Prostate gland (tissue), 2 donors: ENCODE data around the gene ARPIN. TPM values are rescaled to one million over a fixed set of nuclear protein-coding genes. Genes with fewer than 3 reads are reported as not detected.

Source experiments
- DNase-seq: peaks from one replicate; pipeline ENCODE4 v3.0.0-alpha.2; 2019; ENCODE audit warnings: low spot score
- H3K27ac ChIP-seq, 2 donors: fragments of 200-600 bp; sonication (generic); 2 replicates each; pipeline ENCODE4 v1.5.1; 2017 to 2019
- H3K27me3 ChIP-seq: fragments of 200-600 bp; sonication (generic); replicated peaks from 2 replicates; pipeline ENCODE4 v1.5.1; 2019; ENCODE audit not compliant: insufficient read depth
- H3K36me3 ChIP-seq, 2 donors: fragments of 200-600 bp; sonication (generic); 1 replicate in 1 of 2; 2 replicates in 1 of 2; pipeline versions ENCODE4 v1.5.1 to v1.8.1; 2017 to 2019
- H3K4me1 ChIP-seq: fragments of 200-600 bp; sonication (generic); replicated peaks from 2 replicates; pipeline ENCODE4 v1.5.1; 2019
- H3K4me3 ChIP-seq, 2 donors: fragments of 200-600 bp; sonication (generic); 2 replicates each; pipeline ENCODE4 v1.5.1; 2017 to 2019
- H3K9me3 ChIP-seq: fragments of 200-600 bp; sonication (generic); 2 replicates; pipeline ENCODE4 v1.5.1; 2017
- POLR2A ChIP-seq: fragments of 450-650 bp; IDR thresholded peaks from one replicate; pipeline ENCODE4 v1.6.1; 2016; ENCODE audit warnings: antibody characterized with exemption, mild to moderate bottlenecking
- POLR2AphosphoS5 ChIP-seq: sonication (generic); formaldehyde crosslinking; IDR thresholded peaks from one replicate; pipeline ENCODE4 v1.6.1; 2017; ENCODE audit warnings: antibody characterized with exemption
- WGBS: methylation state at CpG from one replicate; pipeline ENCODE4 v1.1.5; 2018; 5-methylcytosine and 5-hydroxymethylcytosine counted together
- intact Hi-C: fragments of 100-400 bp; cut with DNase I; formaldehyde crosslinking; loops from one replicate; pipeline ENCODE4 v1.14.2; 2022
- total RNA-seq, 2 donors: library from RNA; depleted of rRNA; stranded (reverse); fragments of >200 nt; gene quantifications; one replicate each; pipeline ENCODE4 v1.1.0, GENCODE V29; 2016
- TF ChIP-seq, protein P1 (sequence below), 4 experiments: fragments of 200-600 bp in 2 of 4; fragments of 450-650 bp in 2 of 4; sonication (generic) in 2 of 4; IDR thresholded peaks; 1 replicate in 3 of 4; 2 replicates in 1 of 4; pipeline ENCODE4 v1.5.1; 2016 to 2019; ENCODE audit warnings: antibody characterized with exemption in 4 of 4, mild to moderate bottlenecking in 2 of 4, moderate library complexity in 2 of 4

ARPIN gene
- total RNA-seq, 2 donors from 2014 or later, result 18.7 to 39.5 TPM

DNA sequence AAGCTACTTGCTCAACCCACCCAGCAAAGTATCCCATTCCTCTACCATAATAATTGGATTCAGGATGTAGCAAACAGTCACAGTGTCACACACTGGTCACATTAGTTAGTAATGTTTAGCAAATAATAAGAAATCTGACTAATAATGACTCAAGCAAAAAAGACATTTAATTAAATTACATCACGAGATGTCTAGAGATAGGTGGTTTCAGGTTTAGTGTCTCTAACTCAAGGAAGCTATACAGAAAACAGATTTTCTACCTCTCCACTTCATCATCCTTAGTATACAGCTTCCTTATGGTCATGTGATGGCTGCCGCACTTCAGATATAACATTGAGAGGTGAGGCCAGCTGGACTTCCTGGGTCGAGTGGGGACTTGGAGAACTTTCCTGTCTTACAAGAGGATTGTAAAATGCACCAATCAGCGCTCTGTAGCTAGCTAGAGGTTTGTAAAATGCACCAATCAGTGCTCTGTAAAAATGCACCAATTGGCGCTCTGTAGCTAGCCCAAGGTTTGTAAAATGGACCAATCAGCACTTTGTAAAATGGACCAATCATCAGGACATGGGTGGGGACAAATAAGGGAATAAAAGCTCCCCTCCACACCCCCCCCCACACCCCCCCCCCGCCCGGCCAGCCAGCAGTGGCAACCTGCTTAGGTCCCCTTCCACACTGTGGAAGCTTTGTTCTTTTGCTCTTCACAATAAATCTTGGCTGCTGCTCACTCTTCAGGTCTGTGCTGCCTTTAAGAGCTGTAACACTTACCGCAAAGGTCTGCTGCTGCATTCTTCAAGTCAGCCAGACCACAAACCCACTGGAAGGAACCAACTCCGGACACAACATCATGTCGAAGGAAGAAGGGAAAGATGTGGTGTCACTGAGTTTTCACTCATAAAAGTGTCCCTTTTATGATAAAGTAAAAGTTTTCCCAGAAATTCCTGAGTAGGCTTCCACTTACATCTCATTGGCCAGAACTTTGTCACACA lies 24.9 kb upstream of the ARPIN start:
- Histone ChIP-seq H3K36me3 (no peaks in the 10 kb centered on the region), H3K9me3 (no peaks in the 10 kb centered on the region), H3K27ac (no peak overlapping the region), H3K27me3 (no peaks in the 10 kb centered on the region), H3K4me1 (no peaks in the 10 kb centered on the region), H3K4me3 (no peak overlapping the region)
- TF ChIP-seq POLR2AphosphoS5 (no peak), POLR2A (no peak)
- TF ChIP-seq, protein P1, sequence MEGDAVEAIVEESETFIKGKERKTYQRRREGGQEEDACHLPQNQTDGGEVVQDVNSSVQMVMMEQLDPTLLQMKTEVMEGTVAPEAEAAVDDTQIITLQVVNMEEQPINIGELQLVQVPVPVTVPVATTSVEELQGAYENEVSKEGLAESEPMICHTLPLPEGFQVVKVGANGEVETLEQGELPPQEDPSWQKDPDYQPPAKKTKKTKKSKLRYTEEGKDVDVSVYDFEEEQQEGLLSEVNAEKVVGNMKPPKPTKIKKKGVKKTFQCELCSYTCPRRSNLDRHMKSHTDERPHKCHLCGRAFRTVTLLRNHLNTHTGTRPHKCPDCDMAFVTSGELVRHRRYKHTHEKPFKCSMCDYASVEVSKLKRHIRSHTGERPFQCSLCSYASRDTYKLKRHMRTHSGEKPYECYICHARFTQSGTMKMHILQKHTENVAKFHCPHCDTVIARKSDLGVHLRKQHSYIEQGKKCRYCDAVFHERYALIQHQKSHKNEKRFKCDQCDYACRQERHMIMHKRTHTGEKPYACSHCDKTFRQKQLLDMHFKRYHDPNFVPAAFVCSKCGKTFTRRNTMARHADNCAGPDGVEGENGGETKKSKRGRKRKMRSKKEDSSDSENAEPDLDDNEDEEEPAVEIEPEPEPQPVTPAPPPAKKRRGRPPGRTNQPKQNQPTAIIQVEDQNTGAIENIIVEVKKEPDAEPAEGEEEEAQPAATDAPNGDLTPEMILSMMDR (IDR thresholded peaks at IDR 0.05), result no peak
- no peak for DNase-seq
- intact Hi-C loops, result no loop called here
- 76% methylated on average over 10 of the region's 10 CpGs for WGBS

DNA sequence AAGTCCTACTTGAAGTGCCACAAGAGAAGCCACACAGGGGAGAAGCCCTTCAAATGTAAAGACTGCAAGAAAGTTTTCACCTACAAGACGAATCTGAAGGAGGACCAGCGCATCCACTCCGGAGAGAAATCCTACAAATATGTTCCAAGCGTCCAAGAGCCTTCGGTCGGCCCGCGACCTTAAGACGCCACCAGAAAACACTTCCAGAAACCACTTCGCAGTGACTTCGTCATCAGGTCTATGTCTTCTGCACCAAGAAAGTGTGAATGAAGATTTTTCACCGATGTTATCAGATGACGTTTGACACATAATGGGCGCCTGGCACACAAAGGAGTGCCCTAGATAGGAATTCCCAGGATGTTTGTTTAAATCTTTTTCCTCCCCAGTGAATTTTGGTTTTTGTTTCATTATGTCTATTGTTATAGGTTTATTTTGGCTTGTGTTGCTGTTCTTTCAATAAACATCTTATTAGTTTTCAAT lies 24.1 kb upstream of the ARPIN start:
- intact Hi-C loops, result no loop called here
- no peaks in the 10 kb centered on the region for H3K9me3 ChIP-seq
- H3K27me3 ChIP-seq, result no peaks in the 10 kb centered on the region
- H3K27ac ChIP-seq, result no peak overlapping the region
- TF ChIP-seq POLR2AphosphoS5 (no peak), POLR2A (no peak)
- TF ChIP-seq, protein P1 (IDR thresholded peaks at IDR 0.05), result no peak
- WGBS, result 90% methylated on average over 14 of the region's 14 CpGs
- no peak for DNase-seq
- no peaks in the 10 kb centered on the region for H3K36me3 ChIP-seq
- H3K4me3 ChIP-seq, result no peak overlapping the region
- no peaks in the 10 kb centered on the region for H3K4me1 ChIP-seq

DNA sequence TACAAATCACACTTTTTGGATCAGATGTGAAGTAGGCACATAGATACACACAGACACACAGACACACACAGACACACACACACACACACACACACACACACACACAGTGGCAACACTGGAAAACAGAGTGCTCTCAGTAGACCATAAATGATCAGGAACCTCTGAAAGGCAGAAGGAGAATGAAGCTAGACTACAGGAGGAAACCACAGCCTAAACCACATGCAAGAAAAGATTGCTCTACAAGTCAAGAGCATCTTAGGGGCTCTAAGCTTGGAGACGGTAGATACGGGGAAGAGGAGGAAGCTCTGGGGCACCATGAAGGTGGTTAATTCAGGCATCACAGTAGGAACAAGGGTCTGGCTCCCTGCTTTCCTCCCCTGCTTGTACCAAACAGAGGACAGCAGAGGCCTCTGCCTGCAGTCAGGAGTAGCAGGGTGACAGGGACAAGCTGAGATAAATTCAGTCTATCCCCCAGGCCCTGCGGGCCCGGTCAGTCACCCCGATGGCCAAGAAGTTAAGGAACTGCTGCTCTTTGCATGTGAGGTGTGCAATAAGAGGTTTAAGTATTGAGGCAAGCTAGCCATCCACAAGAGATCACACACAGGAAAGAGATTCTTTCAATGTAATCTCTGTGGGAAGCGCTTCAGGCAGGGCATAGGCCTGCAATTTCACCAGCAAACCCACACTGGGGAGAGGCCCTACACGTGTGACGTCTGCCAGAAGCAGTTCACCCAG lies 23.5 kb upstream of the ARPIN start:
- H3K27me3 ChIP-seq, result no peaks in the 10 kb centered on the region
- WGBS, result 87% methylated on average over 8 of the region's 8 CpGs
- TF ChIP-seq POLR2AphosphoS5 (no peak), POLR2A (no peak)
- TF ChIP-seq, protein P1 (IDR thresholded peaks at IDR 0.05), result no peak
- no peaks in the 10 kb centered on the region for H3K36me3 ChIP-seq
- no peak overlapping the region for H3K27ac ChIP-seq
- H3K4me1 ChIP-seq, result no peaks in the 10 kb centered on the region
- no peak for DNase-seq
- intact Hi-C loops, result no loop called here
- no peaks in the 10 kb centered on the region for H3K9me3 ChIP-seq
- H3K4me3 ChIP-seq, result no peak overlapping the region

DNA sequence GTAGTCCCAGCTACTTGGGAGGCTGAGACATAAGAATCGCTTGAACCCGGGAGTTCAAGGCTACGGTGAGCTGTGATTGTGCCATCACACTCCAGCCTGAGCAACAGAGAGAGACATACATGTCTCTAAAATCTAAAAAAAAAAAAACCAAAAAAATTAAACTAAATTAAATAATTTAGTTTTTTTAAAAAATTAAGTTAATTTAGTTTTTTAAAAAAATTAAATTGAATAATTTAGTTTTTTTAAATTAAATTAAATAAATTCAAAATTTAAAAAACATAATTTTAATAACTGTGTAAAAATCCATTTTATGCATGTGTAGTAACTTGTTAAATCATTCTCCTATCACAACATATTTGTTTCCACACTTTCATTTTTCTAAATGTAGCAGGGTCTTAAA lies 20.1 kb upstream of the ARPIN start:
- no peaks in the 10 kb centered on the region for H3K9me3 ChIP-seq
- no peak for DNase-seq
- TF ChIP-seq POLR2A, result no peak
- no peak for TF ChIP-seq POLR2AphosphoS5
- TF ChIP-seq, protein P1 (IDR thresholded peaks at IDR 0.05), result no peak
- intact Hi-C loops, result no loop called here
- WGBS, result 99% methylated on average over 3 of the region's 3 CpGs
- H3K27me3 ChIP-seq, result no peaks in the 10 kb centered on the region
- no peak overlapping the region for H3K27ac ChIP-seq
- H3K4me1 ChIP-seq, result no peaks in the 10 kb centered on the region
- H3K4me3 ChIP-seq, result no peak overlapping the region
- no peaks in the 10 kb centered on the region for H3K36me3 ChIP-seq
